ENCODE results near the gene GRB10.

Gene GRB10

DNA sequence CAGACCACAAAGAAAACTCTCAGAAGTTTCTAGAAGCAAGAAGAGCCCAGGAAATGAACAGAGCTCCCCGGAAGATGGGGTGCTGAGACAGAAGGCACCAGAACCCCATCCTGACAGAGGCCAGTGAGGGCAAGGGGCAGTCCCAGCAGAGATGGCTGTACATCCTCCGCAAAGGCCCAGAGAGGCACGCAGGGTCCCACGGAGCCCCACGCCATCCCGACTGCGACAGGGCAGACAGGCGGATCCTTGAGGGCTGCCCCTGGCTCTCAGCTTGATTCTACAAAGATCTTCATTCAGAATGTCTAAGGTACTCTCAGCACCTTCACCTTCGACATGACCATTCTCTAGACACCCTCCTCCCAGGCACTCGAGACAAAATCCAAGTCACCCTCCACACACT, 109.6 kb downstream of the GRB10 start:
- H3K4me3 Mint-ChIP-seq: no peak overlapping the region
- H3K4me1 Mint-ChIP-seq: peaks cover 37% of the 10 kb centered on the region
- peaks cover 57% of the 10 kb centered on the region for H3K36me3 Mint-ChIP-seq (ENCODE audit: low read depth)
- peak overlapping the region; percentile 84 for H3K27ac Mint-ChIP-seq
- DNase-seq: no peak
- TF ChIP-seq CTCF (IDR thresholded peaks at IDR 0.05): no peak
- no peaks in the 10 kb centered on the region for H3K9me3 Mint-ChIP-seq
- H3K27me3 Mint-ChIP-seq (ENCODE audit: low read depth, poor library complexity): peaks cover 3% of the 10 kb centered on the region

- Mint-ChIP-seq H3K4me1 (peaks cover 35% of the 10 kb centered on the region), H3K36me3 (ENCODE audit: low read depth) (peaks cover 67% of the 10 kb centered on the region), H3K27ac (no peak overlapping the region), H3K4me3 (no peak overlapping the region), H3K27me3 (ENCODE audit: low read depth, poor library complexity) (peaks cover 3% of the 10 kb centered on the region), H3K9me3 (no peaks in the 10 kb centered on the region)
- DNase-seq: no peak
- TF ChIP-seq CTCF (IDR thresholded peaks at IDR 0.05): no peak
Measured at GRCh38 chr7:50672045-50672444, 110.7 kb downstream of the GRB10 start.

DNA sequence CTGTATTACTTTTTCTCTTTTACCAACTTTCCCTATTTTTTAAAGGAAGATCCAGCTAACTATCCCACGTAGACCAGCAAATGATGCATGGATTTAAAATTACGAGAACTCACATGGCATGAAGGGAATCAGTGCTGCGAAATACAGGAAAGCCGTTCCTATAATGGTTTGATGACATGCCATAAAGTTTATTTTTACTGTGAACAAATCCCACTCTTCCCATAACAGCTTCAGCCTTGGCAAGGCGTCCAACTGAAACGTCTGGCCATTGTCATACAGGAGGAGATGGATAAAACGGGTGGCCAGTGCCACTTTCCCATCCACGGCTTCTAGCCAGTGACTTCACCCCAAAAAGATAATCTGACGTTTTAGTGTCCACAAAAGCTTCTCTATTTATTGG, 111.3 kb downstream of the GRB10 start:
- Mint-ChIP-seq H3K4me3 (no peak overlapping the region), H3K27ac (peak overlapping the region; percentile 55), H3K4me1 (peaks cover 28% of the 10 kb centered on the region), H3K36me3 (ENCODE audit: low read depth) (peaks cover 71% of the 10 kb centered on the region), H3K9me3 (no peaks in the 10 kb centered on the region), H3K27me3 (ENCODE audit: low read depth, poor library complexity) (peaks cover 3% of the 10 kb centered on the region)
- DNase-seq: no peak
- TF ChIP-seq CTCF (IDR thresholded peaks at IDR 0.05): no peak

DNA sequence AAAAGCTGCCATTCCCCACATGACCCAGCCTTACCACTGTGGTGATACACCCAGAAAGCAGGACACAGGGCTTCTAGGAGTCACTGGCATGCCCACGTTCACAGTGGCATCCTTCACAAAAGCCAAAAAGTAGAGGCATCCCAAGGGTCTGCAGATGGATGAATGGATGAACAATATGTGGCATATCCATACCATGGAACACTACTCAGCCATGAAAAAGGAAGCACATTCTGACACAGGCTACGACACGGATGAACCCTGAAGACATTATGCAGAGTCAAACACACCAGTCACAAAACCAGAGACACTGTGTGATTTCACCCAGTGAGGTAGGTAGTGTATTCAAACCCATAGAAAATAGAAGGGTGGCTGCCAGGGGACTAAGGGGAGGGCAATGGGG, 112.8 kb downstream of the GRB10 start:
- no peak for TF ChIP-seq CTCF (IDR thresholded peaks at IDR 0.05)
- no peak overlapping the region for H3K27ac Mint-ChIP-seq
- peaks cover 3% of the 10 kb centered on the region for H3K27me3 Mint-ChIP-seq (ENCODE audit: low read depth, poor library complexity)
- H3K9me3 Mint-ChIP-seq: no peaks in the 10 kb centered on the region
- DNase-seq: no peak
- H3K4me1 Mint-ChIP-seq: peaks cover 19% of the 10 kb centered on the region
- no peak overlapping the region for H3K4me3 Mint-ChIP-seq
- peaks cover 74% of the 10 kb centered on the region for H3K36me3 Mint-ChIP-seq (ENCODE audit: low read depth)

DNA sequence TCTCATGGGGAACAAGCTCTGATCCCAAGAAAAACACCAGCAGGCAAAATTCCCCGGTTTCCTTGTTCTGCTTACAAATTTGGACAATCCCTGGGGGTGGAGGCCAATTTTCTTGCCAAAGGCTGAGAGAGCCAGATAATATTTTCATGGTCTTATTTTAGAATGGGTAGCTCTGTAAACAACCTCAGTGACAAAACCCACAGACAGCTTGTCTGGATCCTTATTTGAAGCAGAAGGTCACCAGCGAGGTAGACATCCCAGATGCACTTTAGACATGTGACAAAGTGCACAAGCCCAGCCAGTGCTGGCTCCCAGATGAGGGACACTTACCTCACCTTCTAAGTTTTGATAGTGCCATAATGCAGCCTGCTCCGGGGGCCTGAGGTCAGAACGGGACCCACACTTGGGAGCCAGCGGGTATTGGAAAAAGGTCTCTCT, 114.9 kb downstream of the GRB10 start:
- Mint-ChIP-seq H3K27me3 (ENCODE audit: low read depth, poor library complexity) (peaks cover 3% of the 10 kb centered on the region), H3K4me1 (peaks cover 5% of the 10 kb centered on the region), H3K4me3 (no peak overlapping the region), H3K36me3 (ENCODE audit: low read depth) (peaks cover 61% of the 10 kb centered on the region), H3K27ac (peak overlapping the region; percentile 26), H3K9me3 (no peaks in the 10 kb centered on the region)
- TF ChIP-seq CTCF (IDR thresholded peaks at IDR 0.05): no peak
- DNase-seq: no peak

DNA sequence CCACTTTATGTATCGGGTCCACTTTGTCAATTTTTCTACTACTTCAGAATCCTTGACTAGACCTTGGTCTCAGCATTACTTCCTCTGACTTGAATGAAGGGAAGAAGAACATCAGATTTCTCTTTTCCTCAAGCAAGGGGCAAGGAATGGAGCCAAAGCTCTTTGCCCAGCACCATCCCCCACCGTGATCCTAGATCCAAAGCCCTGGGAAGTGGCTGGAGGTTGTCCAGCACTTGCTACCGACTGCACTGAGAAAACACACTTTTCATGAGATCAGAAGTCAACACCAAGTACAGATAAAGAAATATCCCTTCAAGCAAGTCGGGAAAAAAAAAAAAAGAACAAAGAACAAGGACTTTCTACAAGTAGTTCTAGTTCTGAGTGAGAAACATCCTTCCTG, 115.4 kb downstream of the GRB10 start:
- peaks cover 5% of the 10 kb centered on the region for H3K4me1 Mint-ChIP-seq
- H3K9me3 Mint-ChIP-seq: no peaks in the 10 kb centered on the region
- peaks cover 57% of the 10 kb centered on the region for H3K36me3 Mint-ChIP-seq (ENCODE audit: low read depth)
- peaks cover 3% of the 10 kb centered on the region for H3K27me3 Mint-ChIP-seq (ENCODE audit: low read depth, poor library complexity)
- DNase-seq: no peak
- H3K4me3 Mint-ChIP-seq: no peak overlapping the region
- TF ChIP-seq CTCF (IDR thresholded peaks at IDR 0.05): no peak
- peak overlapping the region; percentile 26 for H3K27ac Mint-ChIP-seq

Measured in nephron progenitor cell (in vitro differentiated cells).